HUES64 (cell line): ENCODE data around the gene TMEM217.
A peak's percentile ranks its signal among the peaks of the same experiment; 100 is the strongest.

Source experiments
- H3K27ac ChIP-seq: 2 replicates; pipeline ENCODE4 v1.7.0; 2013; ENCODE audit warnings: low read depth, low read length, inconsistent platforms
- H3K27me3 ChIP-seq: 2 replicates; pipeline ENCODE4 v1.6.1; 2013; ENCODE audit warnings: mild to moderate bottlenecking, low read length; ENCODE audit not compliant: insufficient read depth
- H3K36me3 ChIP-seq: 2 replicates; pipeline ENCODE4 v1.6.1; 2013; ENCODE audit warnings: mild to moderate bottlenecking, low read length; ENCODE audit not compliant: insufficient read depth
- H3K4me1 ChIP-seq: 2 replicates; pipeline ENCODE4 v1.6.1; 2013; ENCODE audit warnings: mild to moderate bottlenecking, low read length, moderate library complexity; ENCODE audit not compliant: insufficient read depth
- H3K4me3 ChIP-seq: 2 replicates; pipeline ENCODE4 v1.5.1; 2013; ENCODE audit warnings: mild to moderate bottlenecking, low read length, moderate library complexity
- H3K9ac ChIP-seq: 2 replicates; pipeline ENCODE4 v1.6.1; 2013; ENCODE audit warnings: mild to moderate bottlenecking, low read depth, low read length
- H3K9me3 ChIP-seq: 2 replicates; pipeline ENCODE4 v1.6.1; 2013; ENCODE audit warnings: low read depth, low read length; ENCODE audit not compliant: insufficient read depth
- WGBS: fragments of 150-250, 120-280 bp; methylation state at CpG from one replicate; pipeline ENCODE4 v1.1.7; 2013; ENCODE audit warnings: missing lambda C conversion rate; 5-methylcytosine and 5-hydroxymethylcytosine counted together

Gene TMEM217

DNA sequence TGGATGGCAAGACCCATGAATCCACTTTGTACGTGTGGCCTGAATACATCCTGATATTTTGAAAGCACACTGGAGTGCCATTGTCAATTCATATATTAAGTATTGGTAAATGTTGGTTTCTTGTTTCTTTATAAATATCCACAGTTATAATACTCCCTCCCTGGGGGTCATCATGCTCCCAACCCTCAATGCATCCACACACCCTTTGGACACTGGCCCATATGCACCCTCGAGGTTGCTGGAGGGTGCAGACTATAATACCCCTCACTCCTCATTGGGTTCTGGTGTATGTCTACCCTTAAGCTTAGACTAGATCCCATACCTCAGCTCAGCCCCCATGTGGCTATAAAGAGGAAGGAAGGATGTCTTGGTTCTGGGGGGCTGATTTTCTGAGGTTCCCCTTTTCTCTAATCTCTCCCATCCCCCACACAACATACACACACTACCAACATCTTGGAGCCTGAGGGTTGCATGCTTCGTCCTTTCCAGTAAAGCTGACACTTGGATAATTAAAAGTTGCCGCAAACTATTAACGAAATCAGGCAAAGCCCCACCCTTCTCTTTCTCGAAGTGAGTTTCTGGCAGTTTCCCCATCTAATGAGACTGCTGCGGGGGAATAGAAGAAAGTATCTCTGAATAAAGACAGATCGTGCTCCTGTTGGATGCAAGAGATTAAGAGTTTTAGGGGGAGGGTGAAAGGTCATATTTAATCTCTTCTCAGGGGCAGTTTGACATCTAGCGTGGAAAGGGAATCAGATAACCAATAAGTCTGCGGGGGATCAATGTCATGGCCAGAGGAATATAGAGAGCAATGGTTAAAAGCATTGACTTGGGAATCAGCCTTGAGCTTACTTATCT is 80.6 kb downstream of the TMEM217 start:
- no peak overlapping the region for H3K4me3 ChIP-seq
- 85% methylated on average over 10 of the region's 10 CpGs for WGBS
- no peaks in the 10 kb centered on the region for H3K9me3 ChIP-seq
- H3K9ac ChIP-seq = no peak overlapping the region
- no peak overlapping the region for H3K27ac ChIP-seq
- no peaks in the 10 kb centered on the region for H3K27me3 ChIP-seq
- H3K4me1 ChIP-seq = peaks cover 15% of the 10 kb centered on the region
- peaks cover 35% of the 10 kb centered on the region for H3K36me3 ChIP-seq

DNA sequence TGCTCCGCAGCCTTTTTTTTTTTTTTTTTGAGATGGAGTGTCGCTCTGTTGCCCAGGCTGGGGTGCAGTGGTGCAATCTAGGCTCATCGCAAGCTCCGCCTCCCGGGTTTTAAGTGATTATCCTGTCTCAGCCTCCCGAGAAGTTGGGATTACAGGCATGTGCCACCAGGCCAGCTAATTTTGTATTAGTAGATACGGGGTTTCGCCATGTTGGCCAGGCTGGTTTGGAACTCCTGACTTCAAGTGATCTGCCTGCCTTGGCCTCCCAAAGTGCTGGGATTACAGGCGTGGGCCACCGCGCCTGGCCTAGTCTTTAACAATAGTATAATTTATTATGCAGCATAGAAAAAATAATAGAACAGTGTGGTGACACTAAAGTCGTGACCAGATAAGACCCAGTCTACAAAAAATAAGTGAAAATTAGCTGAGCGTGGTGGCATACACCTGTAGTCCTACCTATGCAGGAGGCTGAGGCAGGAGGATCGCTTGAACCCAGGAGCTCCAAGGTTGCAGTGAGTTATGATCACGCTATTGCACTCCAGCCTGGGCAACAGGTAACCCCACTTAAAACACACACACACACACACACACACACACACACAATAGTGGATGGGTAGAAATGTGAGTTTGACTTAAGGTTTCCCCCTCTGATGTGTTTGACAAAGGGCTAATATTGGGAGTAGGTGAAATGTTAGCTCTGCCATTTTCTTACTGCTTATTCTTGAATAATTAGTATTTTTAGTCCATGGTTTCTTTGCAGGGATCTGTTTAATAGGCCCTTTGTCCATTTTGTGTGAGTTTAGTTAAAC is 81.5 kb downstream of the TMEM217 start:
- Histone ChIP-seq H3K9me3 (no peaks in the 10 kb centered on the region), H3K4me3 (no peak overlapping the region), H3K4me1 (peaks cover 16% of the 10 kb centered on the region), H3K27ac (no peak overlapping the region), H3K36me3 (peaks cover 40% of the 10 kb centered on the region), H3K27me3 (no peaks in the 10 kb centered on the region), H3K9ac (no peak overlapping the region)
- WGBS = 92% methylated on average over 12 of the region's 15 CpGs

GRCh38 chr6:37175332-37176267 is 82.3 kb downstream of the TMEM217 start:
- H3K36me3 ChIP-seq = peaks cover 43% of the 10 kb centered on the region
- 91% methylated on average over 18 of the region's 18 CpGs for WGBS
- no peak overlapping the region for H3K4me3 ChIP-seq
- H3K9me3 ChIP-seq = no peaks in the 10 kb centered on the region
- H3K27ac ChIP-seq = no peak overlapping the region
- H3K9ac ChIP-seq = no peak overlapping the region
- H3K27me3 ChIP-seq = no peaks in the 10 kb centered on the region
- H3K4me1 ChIP-seq = peaks cover 16% of the 10 kb centered on the region

DNA sequence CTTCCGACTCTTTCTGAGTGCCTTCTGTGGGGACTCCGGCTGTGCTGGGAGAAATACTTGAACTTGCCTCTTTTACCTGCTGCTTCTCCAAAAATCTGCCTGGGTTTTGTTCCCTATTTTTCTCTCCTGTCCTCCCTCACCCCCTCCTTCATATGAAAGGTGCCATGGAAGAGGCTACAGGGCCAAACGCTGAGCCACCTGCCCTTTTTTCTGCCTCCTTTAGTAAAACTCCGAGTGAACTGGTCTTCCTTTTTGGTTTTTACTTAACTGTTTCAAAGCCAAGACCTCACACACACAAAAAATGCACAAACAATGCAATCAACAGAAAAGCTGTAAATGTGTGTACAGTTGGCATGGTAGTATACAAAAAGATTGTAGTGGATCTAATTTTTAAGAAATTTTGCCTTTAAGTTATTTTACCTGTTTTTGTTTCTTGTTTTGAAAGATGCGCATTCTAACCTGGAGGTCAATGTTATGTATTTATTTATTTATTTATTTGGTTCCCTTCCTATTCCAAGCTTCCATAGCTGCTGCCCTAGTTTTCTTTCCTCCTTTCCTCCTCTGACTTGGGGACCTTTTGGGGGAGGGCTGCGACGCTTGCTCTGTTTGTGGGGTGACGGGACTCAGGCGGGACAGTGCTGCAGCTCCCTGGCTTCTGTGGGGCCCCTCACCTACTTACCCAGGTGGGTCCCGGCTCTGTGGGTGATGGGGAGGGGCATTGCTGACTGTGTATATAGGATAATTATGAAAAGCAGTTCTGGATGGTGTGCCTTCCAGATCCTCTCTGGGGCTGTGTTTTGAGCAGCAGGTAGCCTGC is 83.2 kb downstream of the TMEM217 start:
- no peak overlapping the region for H3K27ac ChIP-seq
- WGBS = 94% methylated on average over 9 of the region's 10 CpGs
- no peaks in the 10 kb centered on the region for H3K9me3 ChIP-seq
- peaks cover 16% of the 10 kb centered on the region for H3K4me1 ChIP-seq
- H3K4me3 ChIP-seq = no peak overlapping the region
- no peak overlapping the region for H3K9ac ChIP-seq
- no peaks in the 10 kb centered on the region for H3K27me3 ChIP-seq
- H3K36me3 ChIP-seq = peaks cover 43% of the 10 kb centered on the region

DNA sequence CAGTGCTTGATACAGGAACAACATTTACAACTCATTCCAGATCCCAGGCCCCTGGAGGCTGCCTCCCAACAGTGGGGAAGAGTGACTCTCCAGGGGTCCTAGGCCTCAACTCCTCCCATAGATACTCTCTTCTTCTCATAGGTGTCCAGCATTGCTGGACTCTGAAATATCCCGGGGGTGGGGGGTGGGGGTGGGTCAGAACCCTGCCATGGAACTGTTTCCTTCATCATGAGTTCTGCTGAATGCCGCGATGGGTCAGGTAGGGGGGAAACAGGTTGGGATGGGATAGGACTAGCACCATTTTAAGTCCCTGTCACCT is 83.8 kb downstream of the TMEM217 start:
- H3K9ac ChIP-seq = no peak overlapping the region
- no peak overlapping the region for H3K27ac ChIP-seq
- 89% methylated on average over 3 of the region's 3 CpGs for WGBS
- H3K9me3 ChIP-seq = no peaks in the 10 kb centered on the region
- peaks cover 43% of the 10 kb centered on the region for H3K36me3 ChIP-seq
- no peak overlapping the region for H3K4me3 ChIP-seq
- no peaks in the 10 kb centered on the region for H3K27me3 ChIP-seq
- peaks cover 16% of the 10 kb centered on the region for H3K4me1 ChIP-seq

GRCh38 chr6:37173493-37174195 is 84.3 kb downstream of the TMEM217 start:
- Histone ChIP-seq H3K36me3 (peaks cover 43% of the 10 kb centered on the region), H3K27ac (no peak overlapping the region), H3K9ac (no peak overlapping the region), H3K27me3 (no peaks in the 10 kb centered on the region), H3K9me3 (no peaks in the 10 kb centered on the region), H3K4me1 (peaks cover 18% of the 10 kb centered on the region), H3K4me3 (no peak overlapping the region)
- 89% methylated on average over 9 of the region's 9 CpGs for WGBS

DNA sequence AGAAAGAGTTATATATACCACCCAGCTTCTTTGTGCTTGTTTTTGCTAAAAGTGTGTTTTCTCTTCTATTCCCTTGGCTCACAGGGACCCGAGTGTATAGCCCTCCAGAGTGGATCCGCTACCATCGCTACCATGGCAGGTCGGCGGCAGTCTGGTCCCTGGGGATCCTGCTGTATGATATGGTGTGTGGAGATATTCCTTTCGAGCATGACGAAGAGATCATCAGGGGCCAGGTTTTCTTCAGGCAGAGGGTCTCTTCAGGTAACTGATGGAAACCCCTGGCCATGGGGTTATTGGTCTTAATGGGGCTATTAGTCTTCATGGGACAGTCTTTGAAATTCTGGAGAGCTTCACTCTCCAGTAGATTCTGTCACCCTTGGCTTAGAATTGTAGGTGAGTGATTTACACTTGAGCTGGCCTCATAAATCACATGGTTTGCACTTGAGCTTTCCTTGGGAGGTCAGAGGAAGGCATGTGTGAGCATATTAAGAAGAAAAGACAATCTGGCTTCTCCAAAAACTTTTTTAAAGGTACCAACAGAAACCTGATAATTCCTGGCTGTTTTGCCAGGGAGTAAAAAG is 84.9 kb downstream of the TMEM217 start:
- Histone ChIP-seq H3K9ac (no peak overlapping the region), H3K27ac (no peak overlapping the region), H3K36me3 (peaks cover 43% of the 10 kb centered on the region), H3K27me3 (no peaks in the 10 kb centered on the region), H3K4me1 (peaks cover 25% of the 10 kb centered on the region), H3K9me3 (no peaks in the 10 kb centered on the region), H3K4me3 (peak overlapping the region; percentile 94)
- WGBS = 95% methylated on average over 7 of the region's 7 CpGs

GRCh38 chr6:37171970-37172812 is 85.8 kb downstream of the TMEM217 start:
- peaks cover 26% of the 10 kb centered on the region for H3K4me1 ChIP-seq
- peak overlapping the region; percentile 92 for H3K9ac ChIP-seq
- H3K27me3 ChIP-seq = no peaks in the 10 kb centered on the region
- WGBS = 21% methylated on average over 17 of the region's 17 CpGs
- no peaks in the 10 kb centered on the region for H3K9me3 ChIP-seq
- peaks cover 43% of the 10 kb centered on the region for H3K36me3 ChIP-seq
- H3K27ac ChIP-seq = peak overlapping the region; percentile 64; the same call in 1 of the 2 replicates
- peak overlapping the region; percentile 94 for H3K4me3 ChIP-seq
